ENCODE data around the gene KCTD12.
A peak's percentile ranks its signal among the peaks of the same experiment; 100 is the strongest.
"Not testable (repeated sequence)": the region's sequence is repeated elsewhere in the genome, so short reads cannot be mapped to it uniquely, and the experiment has no call there.

Gene KCTD12

DNA sequence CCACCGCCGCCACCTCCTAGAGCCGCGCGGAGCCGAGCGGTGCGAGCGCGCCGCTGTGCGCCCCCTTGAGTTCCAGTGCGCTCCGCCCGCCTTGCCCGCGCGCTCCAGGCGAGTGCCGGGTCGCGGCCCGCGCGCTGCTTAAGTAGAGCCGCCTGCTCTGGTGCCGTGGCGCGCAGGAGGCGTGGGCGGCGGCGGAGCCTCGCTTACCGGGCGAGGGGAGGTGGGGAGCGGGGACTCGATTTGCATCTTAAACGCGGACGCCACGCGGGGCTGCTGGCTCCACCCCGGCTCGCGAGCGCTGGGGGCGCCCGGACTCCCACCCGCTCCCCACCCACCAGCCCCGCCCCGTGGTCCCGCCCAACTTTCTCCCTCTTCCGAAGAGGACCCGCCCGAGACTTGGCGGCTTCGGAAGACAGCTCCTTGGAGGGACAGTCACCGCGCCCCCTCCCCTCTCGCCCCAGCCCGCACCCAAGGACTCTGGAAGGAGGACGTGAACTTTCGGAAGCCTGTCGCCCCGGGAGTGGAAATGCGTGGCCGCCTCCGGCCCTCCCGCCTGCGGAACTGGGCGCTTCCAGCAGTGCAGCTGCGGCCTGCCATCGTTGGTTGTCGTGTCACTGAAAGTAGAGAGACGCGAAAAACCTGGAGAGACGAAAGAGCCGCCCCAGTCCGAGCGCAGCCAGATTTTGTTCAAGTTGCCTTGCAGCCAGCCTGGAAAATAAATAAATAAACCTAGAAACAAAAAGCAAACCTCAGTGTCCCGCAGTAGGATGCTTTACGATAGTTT lies at the start of gene KCTD12:
Gene KCTD12 (minus strand): TSS at position 114 of the 784 bp plus-strand sequence. CDS start 257 bp downstream, outside the sequence.
- peak; percentile 32 to 66 for DNase-seq (ENCODE audit: low read depth in 1 of 2, low spot score in 1 of 2)

DNA sequence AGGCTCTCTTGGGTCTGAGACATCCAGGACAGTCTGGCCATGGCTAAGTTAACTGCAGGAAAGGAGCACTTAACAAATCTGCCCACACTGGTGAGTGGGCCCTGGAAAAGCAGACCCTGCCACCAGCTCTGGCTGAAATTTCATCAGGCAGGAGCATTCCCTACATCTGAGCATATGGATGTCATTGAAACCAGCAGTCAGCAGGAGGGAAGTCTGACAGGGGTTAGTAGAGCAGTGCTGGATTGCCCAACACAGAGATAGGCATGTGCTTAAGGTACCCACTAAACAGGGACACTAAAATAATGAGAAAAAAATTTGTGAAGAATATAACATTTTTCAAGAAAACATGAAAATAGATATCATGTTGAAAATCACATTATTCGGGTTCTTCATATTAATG lies 48.5 kb upstream of the KCTD12 start:
- no peak for DNase-seq (ENCODE audit: low read depth in 1 of 2, low spot score in 1 of 2)

DNA sequence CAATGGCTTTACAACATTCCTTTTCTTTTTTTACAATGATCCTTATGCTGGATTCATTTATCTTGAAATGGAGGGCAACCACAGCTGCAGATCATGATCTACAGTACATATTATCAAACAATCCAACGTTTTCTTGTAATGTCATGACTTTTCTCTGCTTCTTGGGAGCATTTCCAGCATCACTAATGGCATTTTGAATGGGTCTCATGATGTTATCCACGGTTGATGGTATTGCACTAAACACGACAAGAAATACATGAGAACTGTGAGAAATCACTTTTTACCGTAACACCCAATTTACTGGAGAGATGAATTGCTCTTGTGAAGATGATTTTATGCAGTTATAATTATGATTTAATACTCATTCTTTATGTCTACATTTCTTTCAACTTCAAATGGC lies 45.9 kb upstream of the KCTD12 start:
- no peak for DNase-seq (ENCODE audit: low read depth in 1 of 2, low spot score in 1 of 2)

DNA sequence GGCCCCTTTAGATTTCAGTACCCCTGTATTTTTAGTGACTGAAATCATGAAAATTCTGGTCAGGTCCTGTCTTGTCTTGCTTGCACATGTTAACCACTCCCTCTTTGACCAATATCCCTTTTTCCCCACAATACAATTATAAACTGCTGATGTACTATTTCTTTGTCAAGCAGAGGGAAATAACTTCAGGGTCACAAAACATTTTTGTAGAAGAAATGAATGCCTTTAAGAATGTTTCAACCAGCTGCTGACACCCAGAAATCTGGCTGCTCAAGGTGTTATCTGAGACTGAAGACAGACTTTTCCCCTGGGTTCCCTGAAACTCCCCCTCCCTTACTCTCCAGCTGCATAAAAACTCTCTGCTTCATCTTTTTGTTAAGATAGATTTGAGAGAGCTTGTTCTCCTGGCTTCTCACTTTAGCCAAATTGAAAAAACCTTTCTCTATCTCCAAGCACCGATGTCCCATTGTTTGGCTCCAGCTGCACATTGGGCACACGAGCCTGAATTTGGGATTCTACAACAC lies 43.7 kb upstream of the KCTD12 start:
- DNase-seq (ENCODE audit: low read depth in 1 of 2, low spot score in 1 of 2): no peak

DNA sequence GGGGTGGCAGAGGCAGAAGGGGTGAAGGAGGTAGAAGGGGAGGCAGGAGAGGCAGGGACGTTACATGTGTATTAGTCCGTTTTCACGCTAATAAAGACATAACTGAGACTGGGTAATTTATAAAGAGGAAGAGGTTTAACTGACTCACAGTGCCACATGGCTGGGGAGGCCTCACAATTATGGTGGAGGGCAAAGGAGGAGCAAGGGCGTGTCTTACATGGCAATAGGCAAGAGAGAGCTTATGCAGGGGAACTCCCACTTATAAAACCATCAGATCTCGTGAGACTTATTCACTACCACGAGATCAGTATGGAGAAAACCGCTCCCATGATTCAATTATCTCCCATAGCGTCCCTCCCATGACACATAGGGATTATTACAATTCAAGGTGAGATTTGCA lies 43.1 kb upstream of the KCTD12 start:
- no peak for DNase-seq (ENCODE audit: low read depth in 1 of 2, low spot score in 1 of 2)

DNA sequence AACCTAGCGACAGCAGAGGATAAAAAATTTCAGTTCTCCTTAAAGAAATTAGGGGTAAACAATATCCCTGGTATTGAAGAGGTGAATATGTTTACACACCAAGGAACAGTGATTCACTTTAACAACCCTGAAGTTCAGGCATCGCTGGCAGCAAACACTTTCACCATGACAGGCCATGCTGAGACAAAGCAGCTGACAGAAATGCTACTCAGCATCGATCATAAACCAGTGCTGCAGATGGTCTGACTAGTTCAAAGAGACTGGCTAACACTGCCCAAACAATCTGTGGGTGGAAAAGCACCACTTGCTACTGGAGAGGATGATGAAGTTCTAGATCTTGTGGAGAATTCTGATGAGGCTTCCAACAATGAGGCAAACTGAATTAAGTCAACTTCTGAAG lies 42.3 kb upstream of the KCTD12 start:
- DNase-seq (ENCODE audit: low read depth in 1 of 2, low spot score in 1 of 2): no peak

DNA sequence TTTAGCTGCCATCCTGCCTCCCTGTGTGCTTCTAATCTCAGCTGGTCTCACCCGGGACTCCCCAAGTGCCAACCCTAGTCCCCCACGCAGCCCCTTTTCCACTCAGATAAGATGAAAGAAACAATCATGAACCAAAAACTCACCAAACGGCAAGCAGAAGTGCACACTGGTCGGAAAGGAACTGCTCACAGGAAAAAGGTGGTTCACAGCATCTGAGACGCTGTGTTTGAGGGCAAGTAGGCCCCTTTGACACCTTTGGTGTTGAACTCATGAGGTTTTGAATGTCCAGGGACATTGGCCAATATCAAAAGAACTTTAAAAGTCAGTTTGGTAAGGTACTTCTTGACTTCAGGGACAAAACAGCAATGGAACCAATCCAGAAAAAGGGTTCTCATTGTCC lies 41.8 kb upstream of the KCTD12 start:
- DNase-seq (ENCODE audit: low read depth in 1 of 2, low spot score in 1 of 2): no peak

DNA sequence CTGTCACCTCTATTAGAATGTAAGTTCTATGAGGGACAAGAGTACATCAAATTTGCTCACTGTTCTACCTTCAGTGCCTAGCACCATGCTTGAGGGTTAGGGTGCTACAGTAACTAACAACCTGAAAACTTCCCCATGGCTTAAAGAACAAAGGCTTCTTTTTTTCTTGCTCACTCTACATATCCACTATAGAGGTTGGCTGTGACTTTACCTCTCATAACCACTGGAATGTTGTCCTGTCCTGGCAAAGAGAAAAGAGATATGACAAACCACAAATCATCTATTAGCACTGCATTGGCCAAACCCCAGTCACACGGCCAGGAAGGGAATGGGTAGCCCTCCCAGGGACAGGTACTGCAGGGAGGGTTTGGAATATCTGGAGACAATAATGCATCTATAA lies 38.9 kb upstream of the KCTD12 start:
- no peak for DNase-seq (ENCODE audit: low read depth in 1 of 2, low spot score in 1 of 2)

DNA sequence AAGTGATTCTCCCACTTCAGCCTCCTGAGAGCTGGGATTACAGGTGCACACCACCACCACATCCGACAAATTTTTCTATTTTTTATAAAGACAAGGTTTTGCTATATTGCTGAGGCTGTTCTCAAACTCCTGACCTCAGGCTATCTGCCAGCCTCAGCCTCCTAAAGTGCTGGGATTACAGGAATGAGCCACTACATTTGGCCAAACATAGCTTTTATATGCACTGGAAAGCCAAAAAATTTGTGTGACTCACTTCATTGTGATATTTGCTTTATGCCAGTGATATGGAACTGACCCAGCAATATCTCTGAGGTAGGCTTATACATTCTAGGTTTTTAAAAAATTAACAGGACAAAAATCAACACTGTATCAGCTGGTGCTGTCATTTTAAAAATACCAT lies 35.3 kb upstream of the KCTD12 start:
- DNase-seq (ENCODE audit: low read depth in 1 of 2, low spot score in 1 of 2): no peak

DNA sequence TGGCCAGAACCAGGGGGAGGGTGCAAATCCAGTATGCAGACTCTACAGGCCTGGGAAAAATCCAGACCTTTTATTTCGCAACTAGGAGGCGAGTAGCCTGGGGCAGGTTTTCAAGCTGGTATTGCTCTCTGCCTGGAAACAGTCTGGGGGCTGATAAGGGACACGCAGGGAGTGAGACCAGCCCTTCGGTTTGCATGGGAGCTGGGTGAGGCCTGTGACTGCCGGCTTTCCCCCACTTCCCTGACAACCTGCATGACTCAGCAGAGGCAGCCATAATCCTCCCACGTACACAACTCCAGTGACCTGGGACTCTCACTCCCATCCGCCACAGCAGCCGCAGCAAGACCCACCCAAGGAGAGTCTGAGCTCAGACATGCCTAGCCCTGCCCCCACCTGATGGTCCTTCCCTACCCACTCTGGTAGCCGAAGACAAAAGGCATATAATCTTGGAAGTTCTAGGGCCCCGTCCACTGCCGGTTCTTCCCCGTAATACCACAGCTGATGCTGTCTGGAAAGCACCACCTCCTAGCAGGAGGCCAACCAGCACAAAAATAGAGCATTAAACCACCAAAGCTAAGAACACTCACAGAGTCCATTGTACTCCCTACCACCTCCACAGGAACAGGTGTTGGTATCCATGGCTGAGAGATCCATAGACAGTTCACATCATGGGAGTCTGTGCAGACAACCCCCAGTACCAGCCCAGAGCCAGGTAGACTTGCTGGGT lies 31.7 kb upstream of the KCTD12 start:
- not testable (repeated sequence) for DNase-seq (ENCODE audit: low read depth in 1 of 2, low spot score in 1 of 2)

DNA sequence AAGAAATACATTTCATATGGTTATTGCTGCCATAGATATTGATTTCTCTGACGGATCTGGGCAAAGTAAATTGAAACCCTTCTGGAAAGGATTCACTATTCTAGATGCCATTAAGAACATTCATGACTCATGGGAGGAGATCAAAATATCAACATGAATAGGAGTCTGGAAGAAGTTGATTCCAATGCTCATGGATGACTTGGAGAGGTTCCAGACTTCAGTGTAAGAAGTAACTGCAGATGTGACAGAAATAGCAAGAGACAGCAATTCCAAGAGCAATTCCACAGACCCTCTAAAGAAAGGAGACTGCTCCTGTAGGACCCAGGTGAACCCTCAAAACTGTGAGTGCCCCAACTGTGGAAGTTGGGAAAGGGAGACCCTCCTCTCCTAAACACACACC lies 30.9 kb upstream of the KCTD12 start:
- DNase-seq (ENCODE audit: low read depth in 1 of 2, low spot score in 1 of 2): no peak

DNA sequence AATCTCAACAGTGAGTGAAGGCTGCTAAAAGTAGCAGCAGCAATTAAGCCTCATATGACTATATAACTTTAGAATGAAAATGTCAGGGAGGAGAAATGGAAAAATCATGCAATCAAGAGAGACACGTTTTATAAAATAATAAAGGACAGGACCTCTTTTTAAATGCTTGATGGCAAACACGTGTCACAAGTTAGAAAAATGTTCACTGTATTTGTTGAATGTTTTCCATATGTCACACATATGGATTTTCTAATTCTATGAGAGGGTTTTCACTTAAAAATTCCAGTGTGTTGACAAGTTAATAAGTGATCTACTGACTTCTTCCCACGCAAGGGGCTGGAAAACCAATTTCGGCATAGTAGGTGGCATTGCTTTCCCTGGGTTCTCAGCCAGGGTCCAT lies 27.7 kb upstream of the KCTD12 start:
- no peak for DNase-seq (ENCODE audit: low read depth in 1 of 2, low spot score in 1 of 2)

DNA sequence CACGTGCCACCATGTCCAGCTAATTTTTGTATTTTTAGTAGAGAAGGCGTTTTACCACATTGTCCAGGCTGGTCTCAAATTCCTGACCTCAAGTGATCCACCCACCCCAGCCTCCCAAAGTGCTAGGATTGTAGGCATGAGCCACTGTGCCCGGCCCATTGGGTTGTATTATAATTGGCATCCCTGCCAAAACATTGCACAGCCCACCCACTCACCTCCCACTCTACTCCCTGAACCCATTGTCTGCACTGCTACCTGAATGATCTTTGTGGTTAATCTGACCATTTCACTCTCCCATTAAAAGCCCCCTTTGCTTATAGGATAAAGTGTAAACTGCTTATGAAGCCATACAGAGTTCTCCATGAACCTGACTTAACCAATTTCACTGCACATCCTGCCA lies 26.3 kb upstream of the KCTD12 start:
- DNase-seq (ENCODE audit: low read depth in 1 of 2, low spot score in 1 of 2): no peak

DNA sequence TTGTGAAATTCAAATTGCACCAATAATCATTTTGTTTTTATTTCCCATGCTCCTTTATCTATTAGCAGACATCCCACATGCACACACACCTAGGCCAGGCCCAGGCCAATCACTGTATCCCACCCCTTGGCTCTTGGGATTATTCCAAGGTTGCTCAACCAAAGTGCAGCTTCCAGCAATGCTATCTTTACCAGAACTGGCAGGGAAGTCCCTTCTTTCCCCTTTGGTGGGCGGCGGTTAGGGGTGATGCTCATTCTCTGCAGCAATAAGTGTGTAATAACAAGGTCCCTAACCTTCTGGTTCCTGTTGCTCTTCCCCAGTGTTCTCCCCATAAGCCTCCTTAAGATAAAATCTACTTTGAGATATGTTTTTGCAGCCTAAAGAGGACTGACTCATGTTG lies 18.3 kb upstream of the KCTD12 start:
- DNase-seq (ENCODE audit: low read depth in 1 of 2, low spot score in 1 of 2): no peak

DNA sequence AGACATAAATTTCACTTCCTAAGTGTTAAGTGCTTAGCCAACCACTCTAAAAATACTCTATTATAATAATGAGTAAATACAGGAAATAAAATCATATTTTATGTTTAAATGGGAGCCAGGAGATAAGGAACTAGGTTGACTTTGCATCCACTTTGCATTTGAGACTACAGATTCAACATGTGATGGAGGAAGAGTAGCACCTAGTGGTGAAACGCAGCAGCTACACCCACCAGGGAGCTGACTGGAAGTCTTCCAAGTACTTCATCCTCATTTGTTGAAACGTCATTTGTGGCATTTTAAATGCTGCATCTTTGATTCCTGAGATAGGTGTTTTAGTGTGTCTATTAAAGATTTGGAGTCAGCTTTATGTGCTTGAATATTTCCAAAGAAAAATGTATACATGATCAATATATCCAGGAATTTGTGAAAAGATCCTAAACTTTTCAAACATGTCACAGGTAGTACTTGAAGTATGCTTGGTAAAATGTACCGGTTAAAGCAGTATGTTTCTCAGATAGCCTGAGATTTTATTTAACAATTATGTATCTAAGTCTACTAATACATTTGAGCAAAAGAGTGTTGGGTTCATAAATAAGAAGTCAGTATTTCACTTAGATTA lies 17.4 kb upstream of the KCTD12 start:
- peak; percentile 22 to 36 for DNase-seq (ENCODE audit: low read depth in 1 of 2, low spot score in 1 of 2)

DNA sequence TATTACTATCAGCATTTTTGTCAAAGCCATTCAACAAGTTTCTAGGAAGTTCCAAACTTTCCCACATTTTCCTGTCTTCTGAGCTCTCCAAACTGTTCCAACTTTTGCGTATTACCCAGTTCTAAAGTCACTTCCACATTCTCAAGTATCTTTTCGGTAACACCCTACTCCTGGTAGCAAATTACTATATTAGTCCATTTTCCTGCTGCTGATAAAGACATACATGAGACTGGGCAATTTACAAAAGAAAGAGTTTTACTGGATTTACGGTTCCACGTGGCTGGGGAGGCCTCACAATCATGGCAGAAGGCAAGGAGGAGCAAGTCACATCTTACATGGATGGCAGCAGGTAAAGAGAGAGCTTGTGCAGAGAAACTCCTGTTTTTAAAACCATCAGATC lies 12.9 kb upstream of the KCTD12 start:
- not testable (repeated sequence) for DNase-seq (ENCODE audit: low read depth in 1 of 2, low spot score in 1 of 2)

DNA sequence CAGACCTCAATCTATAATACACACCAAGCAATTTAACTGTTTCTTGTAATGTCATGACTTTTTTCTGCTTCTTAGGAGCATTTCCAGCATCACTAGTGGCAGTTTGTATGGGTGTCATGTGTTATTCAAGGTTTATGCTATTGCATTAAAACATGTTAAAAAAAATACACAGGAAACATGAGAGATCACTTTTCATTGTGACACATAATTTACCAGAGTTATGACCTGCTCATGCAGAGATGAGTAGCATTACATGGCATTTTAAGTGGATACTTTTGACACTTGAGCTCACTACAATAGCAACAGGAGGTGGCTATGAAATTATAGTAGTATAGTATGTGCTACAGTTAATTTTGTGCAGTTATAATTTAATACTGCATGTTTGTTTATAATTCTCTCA lies 11.0 kb upstream of the KCTD12 start:
- not testable (repeated sequence) for DNase-seq (ENCODE audit: low read depth in 1 of 2, low spot score in 1 of 2)

DNA sequence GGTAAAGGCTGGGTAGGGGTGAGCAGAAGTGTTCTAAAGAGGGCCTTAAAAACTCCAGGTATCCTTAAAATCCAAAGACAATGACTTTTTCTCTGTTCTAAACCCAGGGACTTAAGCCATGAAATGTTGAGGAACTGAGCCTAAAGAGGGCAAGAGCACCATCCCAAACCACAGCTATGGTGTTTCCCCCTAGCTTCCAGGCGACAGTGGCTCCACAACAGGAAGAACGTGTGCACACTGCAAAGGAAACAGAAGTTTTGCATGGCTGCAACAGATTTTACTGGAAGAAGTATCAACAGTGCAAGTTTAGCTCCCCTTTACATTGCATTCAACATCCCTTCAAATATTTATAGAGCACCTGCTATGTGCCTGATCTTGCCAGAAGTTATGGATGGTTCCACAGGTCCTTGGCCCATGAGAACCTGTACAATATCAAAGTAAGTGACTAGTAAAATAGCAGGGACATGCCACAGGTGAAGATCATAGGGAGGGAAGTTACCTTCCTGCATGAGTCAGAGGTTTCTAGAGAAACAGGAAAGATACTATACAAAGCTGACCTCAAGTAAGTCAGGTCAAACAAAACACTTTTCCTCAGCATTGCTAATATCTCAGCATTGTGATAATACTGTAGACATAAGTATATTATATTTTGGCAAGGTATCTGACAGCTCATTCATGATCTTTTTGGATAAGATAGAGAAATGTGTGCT lies 8.4 kb upstream of the KCTD12 start:
- no peak for DNase-seq (ENCODE audit: low read depth in 1 of 2, low spot score in 1 of 2)

DNA sequence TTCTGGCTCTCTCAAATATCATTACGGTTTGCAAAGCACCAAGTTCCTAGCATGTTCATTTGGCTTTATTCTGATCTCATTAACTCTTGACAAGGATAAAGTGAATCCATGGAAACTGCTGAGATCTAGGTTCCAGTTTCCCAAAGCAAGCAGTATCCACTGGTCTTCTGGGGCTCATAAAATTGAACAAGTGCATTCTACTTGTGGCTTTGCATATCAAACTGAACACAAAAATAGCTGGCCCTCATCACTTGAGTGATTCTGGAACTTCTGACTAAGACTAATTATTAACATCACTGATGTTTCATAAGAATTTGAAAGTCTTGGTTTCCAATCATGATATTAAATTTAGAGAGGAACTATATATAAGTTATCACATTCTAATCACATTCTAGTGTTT lies 6.3 kb upstream of the KCTD12 start:
- no peak for DNase-seq (ENCODE audit: low read depth in 1 of 2, low spot score in 1 of 2)

DNA sequence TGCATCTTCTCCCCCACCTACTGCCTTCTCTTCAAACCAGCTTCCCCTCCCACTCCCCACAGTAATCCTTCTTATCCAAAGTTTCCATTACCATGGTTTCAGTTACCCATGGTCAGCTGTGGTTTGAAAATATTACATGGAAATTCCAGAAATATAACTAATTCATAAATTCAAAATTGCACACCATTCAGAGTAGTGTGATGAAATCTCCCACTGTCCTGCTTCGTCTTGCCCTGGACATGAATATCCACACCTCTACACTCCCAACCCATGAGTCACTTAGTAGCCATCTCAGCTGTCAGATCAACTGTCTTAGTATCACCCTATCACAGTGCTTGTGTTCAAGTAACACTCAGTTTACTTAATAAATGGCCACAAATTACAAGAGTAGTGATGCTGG lies 3.8 kb upstream of the KCTD12 start:
- DNase-seq (ENCODE audit: low read depth in 1 of 2, low spot score in 1 of 2): no peak

DNA sequence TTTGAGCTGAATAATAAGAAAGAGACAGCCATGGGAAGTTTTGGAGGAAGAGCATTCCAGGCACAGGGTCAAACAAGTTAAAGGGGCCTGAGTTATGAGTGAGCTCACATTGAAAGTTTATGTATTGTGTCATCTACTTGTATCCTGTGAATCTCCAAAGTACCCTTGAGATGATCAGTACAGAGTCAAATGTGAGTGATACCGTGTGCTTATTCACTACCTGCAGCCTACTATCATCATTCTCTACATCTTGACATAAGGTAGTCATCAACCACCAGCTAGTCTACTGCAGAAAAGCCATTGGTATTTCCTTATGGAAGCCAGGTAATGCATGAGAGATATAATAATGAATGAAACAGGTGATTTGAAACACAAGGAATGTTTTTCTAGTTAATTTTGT lies 3.0 kb upstream of the KCTD12 start:
- DNase-seq (ENCODE audit: low read depth in 1 of 2, low spot score in 1 of 2): no peak

All from activated T-helper 1 cell treated with anti-CD3 and anti-CD28 coated beads, Interleukin-2, amount 50 U/mL, for 16 hours (primary cell).